HG03354 (cell line): ENCODE results near the gene CSTF1.

Experiments
- ATAC-seq: cut with Tn5 transposase; IDR thresholded peaks from one replicate; pipeline ENCODE4 v1.9.1; 2021; ENCODE audit warnings: mild to moderate bottlenecking; ENCODE audit not compliant: unreplicated experiment, poor library complexity, severe bottlenecking

The CSTF1 gene

DNA sequence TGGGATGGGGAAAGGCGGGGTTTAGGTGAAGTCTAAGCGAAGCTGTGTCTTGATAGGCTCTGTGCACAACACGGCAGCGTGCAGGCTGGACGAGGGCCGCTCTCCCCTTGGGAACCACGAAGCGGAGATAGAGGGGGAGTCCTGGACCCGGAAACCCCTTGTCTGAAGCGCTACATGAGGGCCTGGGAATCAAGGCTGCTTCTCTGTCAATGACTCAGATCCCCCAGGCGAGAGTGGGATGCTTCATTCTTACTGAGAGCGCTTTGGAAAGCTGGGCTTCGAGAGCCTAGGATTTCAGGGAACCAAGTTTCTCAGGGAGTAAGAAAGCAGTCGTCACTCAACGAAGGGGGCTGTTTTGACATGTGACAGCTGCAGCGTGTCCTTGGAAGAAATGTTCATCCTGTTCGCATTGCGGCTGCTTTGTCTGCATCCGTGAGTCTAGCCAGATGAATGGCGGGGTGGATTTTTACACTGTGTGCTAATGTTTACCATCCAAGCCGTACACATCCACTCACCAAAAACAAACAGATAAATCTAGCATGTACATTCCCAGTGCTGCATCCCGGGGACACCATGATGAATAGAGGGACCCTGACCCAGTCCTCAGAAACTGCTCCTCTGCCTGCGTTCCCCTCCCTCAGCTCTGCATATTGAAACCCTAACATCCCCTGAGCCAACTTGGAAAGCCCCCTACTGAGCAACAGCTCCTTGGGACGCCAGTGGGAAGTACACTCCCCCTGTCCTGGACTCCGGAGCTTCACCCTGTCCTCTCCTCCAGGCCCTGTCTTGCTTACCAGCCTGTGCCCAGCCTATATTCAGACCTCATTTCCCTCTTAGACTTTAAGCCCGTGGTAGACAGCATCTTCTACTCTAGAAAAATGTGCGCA, 51.5 kb downstream of the CSTF1 start:
- ATAC-seq: no peak

GRCh38 chr20:56445130-56445529, 52.7 kb downstream of the CSTF1 start:
- ATAC-seq: no peak

GRCh38 chr20:56445540-56445939, 53.1 kb downstream of the CSTF1 start:
- ATAC-seq: no peak

DNA sequence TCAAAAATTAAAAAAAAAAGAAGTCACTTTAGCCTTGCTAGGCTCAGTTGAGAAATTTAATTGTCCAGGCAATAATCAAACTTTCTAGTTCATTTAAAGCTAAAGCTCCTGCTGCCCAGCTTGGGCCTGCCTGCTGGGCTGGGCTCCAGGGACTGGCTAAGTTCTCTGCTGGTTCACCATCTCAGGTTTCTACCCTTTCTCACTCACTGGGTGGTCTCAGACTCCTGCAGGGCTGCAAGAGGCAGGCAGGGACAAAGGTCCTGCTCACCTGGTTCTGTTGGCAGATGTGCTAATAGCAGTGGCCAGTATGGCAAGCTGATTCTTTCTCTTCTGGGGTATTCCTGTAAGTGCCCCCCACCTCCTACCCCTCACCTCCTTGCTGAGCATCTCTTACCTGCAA, 54.8 kb downstream of the CSTF1 start:
- no peak for ATAC-seq

DNA sequence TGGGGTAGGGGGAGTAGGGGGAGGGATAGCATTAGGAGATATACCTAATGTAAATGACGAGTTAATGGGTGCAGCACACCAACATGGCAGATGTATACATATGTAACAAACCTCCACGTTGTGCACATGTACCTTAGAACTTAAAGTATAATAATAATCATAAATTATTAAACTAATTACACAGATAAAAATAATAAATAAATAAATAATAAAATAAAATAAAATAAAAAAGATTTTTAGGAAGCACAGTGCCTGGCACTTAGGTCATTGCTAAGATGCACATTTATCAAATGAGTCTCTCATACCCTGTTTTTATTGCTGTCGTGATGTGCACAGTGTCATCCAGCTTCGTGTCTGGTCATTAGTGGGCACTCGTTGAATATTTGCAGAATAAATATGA, 57.0 kb downstream of the CSTF1 start:
- no peak for ATAC-seq

- no peak for ATAC-seq
These were observed 58.8 kb downstream of the CSTF1 start for GRCh38 chr20:56451056-56451765.

GRCh38 chr20:56453352-56453751, 60.9 kb downstream of the CSTF1 start:
- ATAC-seq: peak; percentile 86

DNA sequence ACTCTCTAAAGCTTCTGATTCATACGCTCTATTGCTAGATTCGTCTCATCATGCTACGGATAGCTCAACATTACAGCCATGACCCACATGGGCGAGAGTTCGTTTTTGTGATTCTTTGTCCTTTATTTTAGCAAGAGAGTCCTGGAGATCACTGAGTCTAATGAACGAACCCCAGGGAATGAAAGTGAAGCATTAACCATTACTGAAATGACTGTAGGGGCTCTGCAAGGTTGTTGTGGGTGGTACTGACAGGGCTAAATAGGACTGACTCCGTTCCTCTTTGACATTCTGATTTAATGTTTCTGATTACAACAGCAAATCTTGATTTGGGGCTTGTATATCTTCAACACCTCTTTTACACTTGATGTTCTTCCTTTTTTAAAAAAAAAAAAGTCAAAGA, 62.3 kb downstream of the CSTF1 start:
- peak; percentile 79 for ATAC-seq
